K562 (cell line): Measurements from ENCODE around the gene GNG14. TPM values are rescaled to one million over a fixed set of nuclear protein-coding genes. Genes with fewer than 3 reads are reported as not detected.

Experiments used
- BCLAF1 ChIP-seq, 2 experiments: fragments of 450-650 bp in 1 of 2; IDR thresholded peaks; 2 replicates each; pipeline ENCODE4 v1.6.1; 2011 to 2017; ENCODE audit warnings: low read depth in 2 of 2, antibody characterized with exemption in 1 of 2, borderline replicate concordance in 1 of 2, low read length in 1 of 2, mild to moderate bottlenecking in 1 of 2, mixed read lengths in 1 of 2; ENCODE audit not compliant: control insufficient read depth in 1 of 2
- ILK ChIP-seq: fragments of 450-650 bp; IDR thresholded peaks from 2 replicates; pipeline ENCODE4 v1.6.1; 2016; ENCODE audit warnings: missing genetic modification characterization, low read depth, mild to moderate bottlenecking, missing compliant biosample characterization, moderate library complexity, borderline replicate concordance
- MEF2A ChIP-seq: IDR thresholded peaks from 2 replicates; pipeline ENCODE4 v1.6.1; 2011; ENCODE audit warnings: low read depth, mild to moderate bottlenecking, low read length, moderate library complexity; ENCODE audit not compliant: control insufficient read depth
- RAD21 ChIP-seq, 2 experiments: fragments of 250-450 bp in 1 of 2; fragments of 450-650 bp in 1 of 2; sonication (Bioruptor Pico) in 1 of 2; formaldehyde crosslinking in 1 of 2; IDR thresholded peaks in 1 of 2; conservative IDR thresholded peaks in 1 of 2; 2 replicates each; pipeline versions ENCODE4 v1.4.0 to v1.8.0; 2020 to 2022; ENCODE audit warnings: mild to moderate bottlenecking in 2 of 2, moderate library complexity in 1 of 2
- ZNF518B ChIP-seq: fragments of 250-450 bp; sonication (Bioruptor Pico); IDR thresholded peaks from 2 replicates; pipeline ENCODE4 v1.5.0; 2021; ENCODE audit warnings: mild to moderate bottlenecking, moderate library complexity
- polyA plus RNA-seq, 8 experiments: library from polyadenylated mRNA; depleted of rRNA in 4 of 8; stranded (reverse) in 5 of 8; unstranded in 3 of 8; fragments of >200 nt; fragmentation: Nextera tagmentation in 2 of 8; fragmentation: Illumina TruSeq in 1 of 8; extraction: Ambion mirVana in 2 of 8; extraction: Trizol in 1 of 8; gene quantifications; 2 replicates each; pipeline versions ENCODE4 v1.2.1 to v1.2.3, GENCODE V29; 2011 to 2014; ENCODE audit warnings: inconsistent platforms in 1 of 8, missing spikeins in 1 of 8
- total RNA-seq, 7 experiments: library from RNA; depleted of rRNA in 6 of 7; stranded (reverse); fragments of >200 nt in 6 of 7; fragmentation: Illumina TruSeq in 2 of 7; extraction: Trizol in 2 of 7; gene quantifications; 2 replicates each; pipeline versions ENCODE4 v1.2.1 to v1.2.3, GENCODE V29; 2011 to 2021; ENCODE audit warnings: low replicate concordance in 1 of 7
- TF ChIP-seq, protein P1 (sequence below): fragments of 200-600 bp; sonication (generic); IDR thresholded peaks from one replicate; pipeline ENCODE4 v1.6.1; 2012; ENCODE audit warnings: mild to moderate bottlenecking, low read depth, low read length, inconsistent platforms

The GNG14 gene
- total and polyA plus RNA-seq, 9 of the 15 experiments (the other 6 are each of a cell fraction or from before 2014, with no cell fraction given): not detected

- TF ChIP-seq, protein P1, sequence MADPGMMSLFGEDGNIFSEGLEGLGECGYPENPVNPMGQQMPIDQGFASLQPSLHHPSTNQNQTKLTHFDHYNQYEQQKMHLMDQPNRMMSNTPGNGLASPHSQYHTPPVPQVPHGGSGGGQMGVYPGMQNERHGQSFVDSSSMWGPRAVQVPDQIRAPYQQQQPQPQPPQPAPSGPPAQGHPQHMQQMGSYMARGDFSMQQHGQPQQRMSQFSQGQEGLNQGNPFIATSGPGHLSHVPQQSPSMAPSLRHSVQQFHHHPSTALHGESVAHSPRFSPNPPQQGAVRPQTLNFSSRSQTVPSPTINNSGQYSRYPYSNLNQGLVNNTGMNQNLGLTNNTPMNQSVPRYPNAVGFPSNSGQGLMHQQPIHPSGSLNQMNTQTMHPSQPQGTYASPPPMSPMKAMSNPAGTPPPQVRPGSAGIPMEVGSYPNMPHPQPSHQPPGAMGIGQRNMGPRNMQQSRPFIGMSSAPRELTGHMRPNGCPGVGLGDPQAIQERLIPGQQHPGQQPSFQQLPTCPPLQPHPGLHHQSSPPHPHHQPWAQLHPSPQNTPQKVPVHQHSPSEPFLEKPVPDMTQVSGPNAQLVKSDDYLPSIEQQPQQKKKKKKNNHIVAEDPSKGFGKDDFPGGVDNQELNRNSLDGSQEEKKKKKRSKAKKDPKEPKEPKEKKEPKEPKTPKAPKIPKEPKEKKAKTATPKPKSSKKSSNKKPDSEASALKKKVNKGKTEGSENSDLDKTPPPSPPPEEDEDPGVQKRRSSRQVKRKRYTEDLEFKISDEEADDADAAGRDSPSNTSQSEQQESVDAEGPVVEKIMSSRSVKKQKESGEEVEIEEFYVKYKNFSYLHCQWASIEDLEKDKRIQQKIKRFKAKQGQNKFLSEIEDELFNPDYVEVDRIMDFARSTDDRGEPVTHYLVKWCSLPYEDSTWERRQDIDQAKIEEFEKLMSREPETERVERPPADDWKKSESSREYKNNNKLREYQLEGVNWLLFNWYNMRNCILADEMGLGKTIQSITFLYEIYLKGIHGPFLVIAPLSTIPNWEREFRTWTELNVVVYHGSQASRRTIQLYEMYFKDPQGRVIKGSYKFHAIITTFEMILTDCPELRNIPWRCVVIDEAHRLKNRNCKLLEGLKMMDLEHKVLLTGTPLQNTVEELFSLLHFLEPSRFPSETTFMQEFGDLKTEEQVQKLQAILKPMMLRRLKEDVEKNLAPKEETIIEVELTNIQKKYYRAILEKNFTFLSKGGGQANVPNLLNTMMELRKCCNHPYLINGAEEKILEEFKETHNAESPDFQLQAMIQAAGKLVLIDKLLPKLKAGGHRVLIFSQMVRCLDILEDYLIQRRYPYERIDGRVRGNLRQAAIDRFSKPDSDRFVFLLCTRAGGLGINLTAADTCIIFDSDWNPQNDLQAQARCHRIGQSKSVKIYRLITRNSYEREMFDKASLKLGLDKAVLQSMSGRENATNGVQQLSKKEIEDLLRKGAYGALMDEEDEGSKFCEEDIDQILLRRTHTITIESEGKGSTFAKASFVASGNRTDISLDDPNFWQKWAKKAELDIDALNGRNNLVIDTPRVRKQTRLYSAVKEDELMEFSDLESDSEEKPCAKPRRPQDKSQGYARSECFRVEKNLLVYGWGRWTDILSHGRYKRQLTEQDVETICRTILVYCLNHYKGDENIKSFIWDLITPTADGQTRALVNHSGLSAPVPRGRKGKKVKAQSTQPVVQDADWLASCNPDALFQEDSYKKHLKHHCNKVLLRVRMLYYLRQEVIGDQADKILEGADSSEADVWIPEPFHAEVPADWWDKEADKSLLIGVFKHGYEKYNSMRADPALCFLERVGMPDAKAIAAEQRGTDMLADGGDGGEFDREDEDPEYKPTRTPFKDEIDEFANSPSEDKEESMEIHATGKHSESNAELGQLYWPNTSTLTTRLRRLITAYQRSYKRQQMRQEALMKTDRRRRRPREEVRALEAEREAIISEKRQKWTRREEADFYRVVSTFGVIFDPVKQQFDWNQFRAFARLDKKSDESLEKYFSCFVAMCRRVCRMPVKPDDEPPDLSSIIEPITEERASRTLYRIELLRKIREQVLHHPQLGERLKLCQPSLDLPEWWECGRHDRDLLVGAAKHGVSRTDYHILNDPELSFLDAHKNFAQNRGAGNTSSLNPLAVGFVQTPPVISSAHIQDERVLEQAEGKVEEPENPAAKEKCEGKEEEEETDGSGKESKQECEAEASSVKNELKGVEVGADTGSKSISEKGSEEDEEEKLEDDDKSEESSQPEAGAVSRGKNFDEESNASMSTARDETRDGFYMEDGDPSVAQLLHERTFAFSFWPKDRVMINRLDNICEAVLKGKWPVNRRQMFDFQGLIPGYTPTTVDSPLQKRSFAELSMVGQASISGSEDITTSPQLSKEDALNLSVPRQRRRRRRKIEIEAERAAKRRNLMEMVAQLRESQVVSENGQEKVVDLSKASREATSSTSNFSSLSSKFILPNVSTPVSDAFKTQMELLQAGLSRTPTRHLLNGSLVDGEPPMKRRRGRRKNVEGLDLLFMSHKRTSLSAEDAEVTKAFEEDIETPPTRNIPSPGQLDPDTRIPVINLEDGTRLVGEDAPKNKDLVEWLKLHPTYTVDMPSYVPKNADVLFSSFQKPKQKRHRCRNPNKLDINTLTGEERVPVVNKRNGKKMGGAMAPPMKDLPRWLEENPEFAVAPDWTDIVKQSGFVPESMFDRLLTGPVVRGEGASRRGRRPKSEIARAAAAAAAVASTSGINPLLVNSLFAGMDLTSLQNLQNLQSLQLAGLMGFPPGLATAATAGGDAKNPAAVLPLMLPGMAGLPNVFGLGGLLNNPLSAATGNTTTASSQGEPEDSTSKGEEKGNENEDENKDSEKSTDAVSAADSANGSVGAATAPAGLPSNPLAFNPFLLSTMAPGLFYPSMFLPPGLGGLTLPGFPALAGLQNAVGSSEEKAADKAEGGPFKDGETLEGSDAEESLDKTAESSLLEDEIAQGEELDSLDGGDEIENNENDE: no peak
- TF ChIP-seq ZNF518B (CRISPR knock-in tag): no peak
- TF ChIP-seq BCLAF1 (IDR thresholded peaks at IDR 0.05; ENCODE audit: borderline replicate concordance in 1 of 2, control insufficient read depth in 1 of 2, low read depth in 2 of 2, low read length in 1 of 2): peak in 1 of 2 experiments; percentile 92; a peak in 2 of 4 replicates
- no peak for TF ChIP-seq RAD21 (CRISPR knock-in tag; conservative IDR thresholded peaks at IDR 0.05 in 1 of 2, IDR thresholded peaks at IDR 0.05 in 1 of 2)
- no peak for TF ChIP-seq MEF2A
- TF ChIP-seq ILK: no peak
Observed at GRCh38 chr19:12736995-12737834, 49.4 kb downstream of the GNG14 start, which contains the start of gene GET3 (continued).
